ENCODE measurements around the gene RUNDC3A.

DNA sequence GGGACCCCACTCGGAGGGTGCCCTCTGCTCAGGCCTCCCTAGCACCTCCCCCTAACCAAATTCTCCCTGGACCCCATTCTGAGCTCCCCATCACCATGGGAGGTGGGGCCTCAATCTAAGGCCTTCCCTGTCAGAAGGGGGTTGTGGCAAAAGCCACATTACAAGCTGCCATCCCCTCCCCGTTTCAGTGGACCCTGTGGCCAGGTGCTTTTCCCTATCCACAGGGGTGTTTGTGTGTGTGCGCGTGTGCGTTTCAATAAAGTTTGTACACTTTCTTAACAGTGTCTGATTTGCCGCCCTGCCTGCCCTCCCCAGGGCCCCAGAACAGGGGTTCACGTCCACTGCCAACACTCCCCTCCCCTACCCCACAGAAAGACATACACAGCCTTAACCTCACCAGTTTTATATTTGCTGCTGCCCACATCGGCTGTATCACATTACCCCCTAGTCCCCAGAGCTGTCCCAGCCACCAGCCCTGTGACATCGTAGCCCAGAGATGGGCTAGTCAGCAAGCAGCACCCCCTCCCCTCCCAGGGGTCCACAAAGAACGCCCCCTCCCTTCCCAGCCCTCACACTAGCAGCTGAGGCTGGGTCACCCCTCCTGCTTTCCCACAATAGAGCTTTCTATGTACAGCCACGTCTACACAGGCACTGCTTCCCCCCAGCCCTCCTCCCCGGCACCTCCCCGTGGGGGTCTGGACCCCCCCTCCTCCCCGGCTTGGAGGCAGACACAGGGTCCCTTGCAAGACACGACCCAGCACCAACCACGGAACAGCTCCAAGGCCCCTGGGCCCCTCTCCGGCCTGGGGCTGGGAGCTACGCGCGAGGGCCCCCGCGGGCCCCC is 44.6 kb downstream of the RUNDC3A start:
- TF ChIP-seq, protein P1, sequence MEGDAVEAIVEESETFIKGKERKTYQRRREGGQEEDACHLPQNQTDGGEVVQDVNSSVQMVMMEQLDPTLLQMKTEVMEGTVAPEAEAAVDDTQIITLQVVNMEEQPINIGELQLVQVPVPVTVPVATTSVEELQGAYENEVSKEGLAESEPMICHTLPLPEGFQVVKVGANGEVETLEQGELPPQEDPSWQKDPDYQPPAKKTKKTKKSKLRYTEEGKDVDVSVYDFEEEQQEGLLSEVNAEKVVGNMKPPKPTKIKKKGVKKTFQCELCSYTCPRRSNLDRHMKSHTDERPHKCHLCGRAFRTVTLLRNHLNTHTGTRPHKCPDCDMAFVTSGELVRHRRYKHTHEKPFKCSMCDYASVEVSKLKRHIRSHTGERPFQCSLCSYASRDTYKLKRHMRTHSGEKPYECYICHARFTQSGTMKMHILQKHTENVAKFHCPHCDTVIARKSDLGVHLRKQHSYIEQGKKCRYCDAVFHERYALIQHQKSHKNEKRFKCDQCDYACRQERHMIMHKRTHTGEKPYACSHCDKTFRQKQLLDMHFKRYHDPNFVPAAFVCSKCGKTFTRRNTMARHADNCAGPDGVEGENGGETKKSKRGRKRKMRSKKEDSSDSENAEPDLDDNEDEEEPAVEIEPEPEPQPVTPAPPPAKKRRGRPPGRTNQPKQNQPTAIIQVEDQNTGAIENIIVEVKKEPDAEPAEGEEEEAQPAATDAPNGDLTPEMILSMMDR (IDR thresholded peaks at IDR 0.05) = no peak
- no peak for TF ChIP-seq ZFX (IDR thresholded peaks at IDR 0.05; ENCODE audit: borderline replicate concordance)

Data from 22Rv1 (cell line).